ENCODE measurements around the gene IFT20. TPM values are rescaled to one million over a fixed set of nuclear protein-coding genes. Genes with fewer than 3 reads are reported as not detected.

The IFT20 gene
- total and polyA plus RNA-seq, 9 of the 15 experiments (the other 6 are each of a cell fraction or from before 2014, with no cell fraction given): 11.2 to 38.6 (median 20.1) TPM

DNA sequence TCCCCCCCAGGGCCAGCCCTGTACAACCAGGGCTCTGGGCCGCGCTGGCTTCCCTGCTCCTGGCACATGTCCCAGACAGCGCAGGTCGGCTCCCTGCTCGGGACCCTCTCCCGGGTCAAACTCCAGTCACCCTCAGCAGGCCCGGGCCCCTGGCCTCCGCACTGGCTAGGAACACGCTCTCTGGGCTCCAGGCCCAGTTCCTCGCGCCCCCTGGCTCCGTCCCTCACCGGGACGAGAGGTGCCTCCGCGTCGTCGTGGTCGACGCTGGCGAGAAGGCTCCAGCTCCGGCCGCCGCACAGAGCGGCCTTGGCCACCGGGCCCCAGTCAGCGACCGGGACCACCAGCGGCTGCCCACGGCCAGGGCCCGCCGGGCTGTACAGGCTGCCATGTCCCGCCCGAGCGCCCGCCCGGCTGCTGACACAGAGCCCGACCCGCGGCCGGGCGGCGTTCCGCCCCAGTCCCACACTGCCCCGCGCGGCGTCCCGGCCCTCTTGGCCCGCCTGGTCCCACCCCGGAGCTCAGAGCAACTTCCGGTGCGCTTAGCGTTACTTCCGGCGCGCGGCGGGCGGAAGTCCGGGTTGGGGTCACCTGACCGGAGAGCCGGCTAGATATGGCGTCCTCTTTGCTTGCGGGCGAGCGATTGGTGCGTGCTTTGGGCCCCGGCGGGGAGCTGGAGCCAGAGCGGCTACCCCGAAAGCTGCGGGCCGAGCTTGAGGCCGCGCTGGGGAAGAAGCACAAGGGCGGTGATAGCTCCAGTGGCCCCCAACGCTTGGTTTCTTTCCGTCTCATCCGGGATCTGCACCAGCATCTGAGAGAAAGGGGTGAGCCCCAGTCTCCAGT, 22.0 kb upstream of the IFT20 start, which contains the start of gene POLDIP2 (continued):
- TF ChIP-seq NEUROD1 (IDR thresholded peaks at IDR 0.05; ENCODE audit: borderline replicate concordance, low read depth, low read length, partially characterized antibody) (no peak), SRF (CRISPR knock-in tag; IDR thresholded peaks at IDR 0.05) (no peak), MEIS2 (IDR thresholded peaks at IDR 0.05; ENCODE audit: partially characterized antibody) (no peak), ZNF311 (CRISPR knock-in tag; IDR thresholded peaks at IDR 0.05) (no peak), JUN (IDR thresholded peaks at IDR 0.05; ENCODE audit: borderline replicate concordance, low read depth, low read length) (0 out of 2 replicates have a peak, but pooled peaks have one; percentile 44), JUN (CRISPR knock-in tag; IDR thresholded peaks at IDR 0.05; ENCODE audit: borderline replicate concordance) (no peak), KDM1A (IDR thresholded peaks at IDR 0.05) (no peak), STAT5B (CRISPR knock-in tag; IDR thresholded peaks at IDR 0.05) (no peak), ZKSCAN1 (IDR thresholded peaks at IDR 0.05; ENCODE audit: low read depth, low read length) (no peak), TARDBP (IDR thresholded peaks at IDR 0.05) (no peak), RBM17 (IDR thresholded peaks at IDR 0.05; ENCODE audit: borderline replicate concordance, low read depth, low read length) (no peak)
- TF ChIP-seq, protein P1, sequence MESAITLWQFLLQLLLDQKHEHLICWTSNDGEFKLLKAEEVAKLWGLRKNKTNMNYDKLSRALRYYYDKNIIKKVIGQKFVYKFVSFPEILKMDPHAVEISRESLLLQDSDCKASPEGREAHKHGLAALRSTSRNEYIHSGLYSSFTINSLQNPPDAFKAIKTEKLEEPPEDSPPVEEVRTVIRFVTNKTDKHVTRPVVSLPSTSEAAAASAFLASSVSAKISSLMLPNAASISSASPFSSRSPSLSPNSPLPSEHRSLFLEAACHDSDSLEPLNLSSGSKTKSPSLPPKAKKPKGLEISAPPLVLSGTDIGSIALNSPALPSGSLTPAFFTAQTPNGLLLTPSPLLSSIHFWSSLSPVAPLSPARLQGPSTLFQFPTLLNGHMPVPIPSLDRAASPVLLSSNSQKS (CRISPR knock-in tag; IDR thresholded peaks at IDR 0.05): no peak
- TF ChIP-seq, protein P2, sequence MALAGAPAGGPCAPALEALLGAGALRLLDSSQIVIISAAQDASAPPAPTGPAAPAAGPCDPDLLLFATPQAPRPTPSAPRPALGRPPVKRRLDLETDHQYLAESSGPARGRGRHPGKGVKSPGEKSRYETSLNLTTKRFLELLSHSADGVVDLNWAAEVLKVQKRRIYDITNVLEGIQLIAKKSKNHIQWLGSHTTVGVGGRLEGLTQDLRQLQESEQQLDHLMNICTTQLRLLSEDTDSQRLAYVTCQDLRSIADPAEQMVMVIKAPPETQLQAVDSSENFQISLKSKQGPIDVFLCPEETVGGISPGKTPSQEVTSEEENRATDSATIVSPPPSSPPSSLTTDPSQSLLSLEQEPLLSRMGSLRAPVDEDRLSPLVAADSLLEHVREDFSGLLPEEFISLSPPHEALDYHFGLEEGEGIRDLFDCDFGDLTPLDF (CRISPR knock-in tag; IDR thresholded peaks at IDR 0.05): peak; percentile 92
- TF ChIP-seq, protein P3, sequence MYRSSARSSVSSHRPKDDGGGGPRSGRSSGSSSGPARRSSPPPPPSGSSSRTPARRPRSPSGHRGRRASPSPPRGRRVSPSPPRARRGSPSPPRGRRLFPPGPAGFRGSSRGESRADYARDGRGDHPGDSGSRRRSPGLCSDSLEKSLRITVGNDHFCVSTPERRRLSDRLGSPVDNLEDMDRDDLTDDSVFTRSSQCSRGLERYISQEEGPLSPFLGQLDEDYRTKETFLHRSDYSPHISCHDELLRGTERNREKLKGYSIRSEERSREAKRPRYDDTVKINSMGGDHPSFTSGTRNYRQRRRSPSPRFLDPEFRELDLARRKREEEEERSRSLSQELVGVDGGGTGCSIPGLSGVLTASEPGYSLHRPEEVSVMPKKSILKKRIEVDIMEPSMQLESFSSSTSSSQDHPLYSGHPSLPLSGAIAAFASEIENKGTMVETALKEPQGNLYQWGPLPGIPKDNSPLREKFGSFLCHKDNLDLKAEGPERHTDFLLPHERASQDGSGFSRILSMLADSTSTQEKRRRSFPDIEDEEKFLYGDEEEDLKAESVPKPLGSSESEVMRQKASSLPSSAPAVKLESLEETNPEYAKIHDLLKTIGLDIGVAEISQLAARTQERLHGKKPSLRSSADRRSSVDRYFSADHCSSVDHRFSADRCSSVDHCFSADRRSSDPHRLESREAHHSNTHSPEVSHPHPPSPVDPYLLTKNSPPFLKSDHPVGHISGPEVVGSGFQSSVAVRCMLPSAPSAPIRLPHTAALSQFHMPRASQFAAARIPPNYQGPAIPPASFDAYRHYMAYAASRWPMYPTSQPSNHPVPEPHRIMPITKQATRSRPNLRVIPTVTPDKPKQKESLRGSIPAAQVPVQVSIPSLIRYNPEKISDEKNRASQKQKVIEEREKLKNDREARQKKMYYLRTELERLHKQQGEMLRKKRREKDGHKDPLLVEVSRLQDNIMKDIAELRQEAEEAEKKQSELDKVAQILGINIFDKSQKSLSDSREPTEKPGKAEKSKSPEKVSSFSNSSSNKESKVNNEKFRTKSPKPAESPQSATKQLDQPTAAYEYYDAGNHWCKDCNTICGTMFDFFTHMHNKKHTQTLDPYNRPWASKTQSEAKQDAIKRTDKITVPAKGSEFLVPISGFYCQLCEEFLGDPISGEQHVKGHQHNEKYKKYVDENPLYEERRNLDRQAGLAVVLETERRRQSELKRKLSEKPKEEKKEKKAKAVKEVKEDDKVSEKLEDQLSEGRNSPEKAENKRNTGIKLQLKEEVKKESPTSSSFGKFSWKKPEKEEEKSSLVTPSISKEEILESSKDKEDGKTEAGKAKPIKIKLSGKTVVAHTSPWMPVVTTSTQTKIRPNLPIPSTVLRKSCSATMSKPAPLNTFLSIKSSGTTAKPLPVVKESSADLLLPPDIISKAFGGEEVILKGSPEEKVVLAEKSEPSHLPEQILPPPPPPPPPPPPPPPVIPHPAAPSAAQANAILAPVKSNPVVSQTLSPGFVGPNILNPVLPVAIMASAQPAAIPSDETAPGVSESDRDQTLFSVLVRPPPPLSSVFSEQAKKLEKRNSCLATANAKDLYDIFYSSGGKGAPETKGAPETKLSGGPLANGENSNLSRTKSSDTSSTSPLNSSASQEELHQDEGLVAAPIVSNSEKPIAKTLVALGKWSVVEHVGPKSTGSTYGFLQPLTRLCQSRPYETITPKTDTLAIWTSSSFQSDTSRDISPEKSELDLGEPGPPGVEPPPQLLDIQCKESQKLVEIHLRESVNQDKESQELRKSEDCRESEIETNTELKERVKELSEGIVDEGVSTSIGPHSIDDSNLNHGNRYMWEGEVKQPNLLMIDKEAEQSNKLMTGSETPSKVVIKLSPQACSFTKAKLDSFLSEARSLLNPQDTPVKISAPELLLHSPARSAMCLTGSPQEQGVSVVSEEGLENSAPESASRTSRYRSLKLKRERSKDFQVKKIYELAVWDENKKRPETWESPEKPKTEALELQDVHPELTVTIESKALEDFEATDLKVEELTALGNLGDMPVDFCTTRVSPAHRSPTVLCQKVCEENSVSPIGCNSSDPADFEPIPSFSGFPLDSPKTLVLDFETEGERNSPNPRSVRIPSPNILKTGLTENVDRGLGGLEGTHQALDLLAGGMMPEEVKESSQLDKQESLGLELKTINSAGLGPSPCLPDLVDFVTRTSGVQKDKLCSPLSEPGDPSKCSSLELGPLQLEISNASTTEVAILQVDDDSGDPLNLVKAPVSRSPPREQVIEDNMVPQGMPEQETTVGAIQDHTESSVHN (IDR thresholded peaks at IDR 0.05; ENCODE audit: borderline replicate concordance in 1 of 2, low read depth in 1 of 2): no peak

Data from K562 (cell line).